AG10803 (cell line): ENCODE data around the gene TOGARAM2.

Source experiments
- DNase-seq: peaks from one replicate; pipeline ENCODE4 v3.0.0; 2010; ENCODE audit warnings: low read depth
- H3K4me3 ChIP-seq: 2 replicates; pipeline ENCODE4 v1.5.1; 2011; ENCODE audit warnings: mild to moderate bottlenecking, low read length, control low read depth
- TF ChIP-seq, protein P1 (sequence below): conservative IDR thresholded peaks from 2 replicates; pipeline ENCODE4 v1.5.1; 2011; ENCODE audit warnings: mild to moderate bottlenecking, low read length, control low read depth, inconsistent platforms

The TOGARAM2 gene

DNA sequence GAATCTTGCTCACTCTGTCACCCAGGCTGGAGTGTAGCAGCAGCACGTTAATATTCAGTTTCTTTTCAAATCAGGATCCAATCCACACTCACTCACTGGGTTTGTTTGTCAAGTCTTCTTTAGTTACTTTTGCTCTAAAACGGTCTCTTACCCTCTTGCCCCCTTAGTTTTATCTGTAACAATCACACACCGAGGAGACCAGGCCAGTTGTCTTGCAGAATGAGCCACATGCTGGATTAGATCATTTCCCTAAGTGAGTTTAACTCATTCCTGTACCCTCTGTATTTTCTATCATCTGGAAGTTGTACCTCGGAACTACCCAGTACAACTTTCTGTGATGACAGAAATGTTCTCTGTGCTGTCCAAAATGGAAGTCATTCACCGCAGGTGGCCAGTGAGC is 20.7 kb upstream of the TOGARAM2 start:
- TF ChIP-seq, protein P1, sequence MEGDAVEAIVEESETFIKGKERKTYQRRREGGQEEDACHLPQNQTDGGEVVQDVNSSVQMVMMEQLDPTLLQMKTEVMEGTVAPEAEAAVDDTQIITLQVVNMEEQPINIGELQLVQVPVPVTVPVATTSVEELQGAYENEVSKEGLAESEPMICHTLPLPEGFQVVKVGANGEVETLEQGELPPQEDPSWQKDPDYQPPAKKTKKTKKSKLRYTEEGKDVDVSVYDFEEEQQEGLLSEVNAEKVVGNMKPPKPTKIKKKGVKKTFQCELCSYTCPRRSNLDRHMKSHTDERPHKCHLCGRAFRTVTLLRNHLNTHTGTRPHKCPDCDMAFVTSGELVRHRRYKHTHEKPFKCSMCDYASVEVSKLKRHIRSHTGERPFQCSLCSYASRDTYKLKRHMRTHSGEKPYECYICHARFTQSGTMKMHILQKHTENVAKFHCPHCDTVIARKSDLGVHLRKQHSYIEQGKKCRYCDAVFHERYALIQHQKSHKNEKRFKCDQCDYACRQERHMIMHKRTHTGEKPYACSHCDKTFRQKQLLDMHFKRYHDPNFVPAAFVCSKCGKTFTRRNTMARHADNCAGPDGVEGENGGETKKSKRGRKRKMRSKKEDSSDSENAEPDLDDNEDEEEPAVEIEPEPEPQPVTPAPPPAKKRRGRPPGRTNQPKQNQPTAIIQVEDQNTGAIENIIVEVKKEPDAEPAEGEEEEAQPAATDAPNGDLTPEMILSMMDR, result no peak
- H3K4me3 ChIP-seq, result no peak overlapping the region
- DNase-seq, result no peak

DNA sequence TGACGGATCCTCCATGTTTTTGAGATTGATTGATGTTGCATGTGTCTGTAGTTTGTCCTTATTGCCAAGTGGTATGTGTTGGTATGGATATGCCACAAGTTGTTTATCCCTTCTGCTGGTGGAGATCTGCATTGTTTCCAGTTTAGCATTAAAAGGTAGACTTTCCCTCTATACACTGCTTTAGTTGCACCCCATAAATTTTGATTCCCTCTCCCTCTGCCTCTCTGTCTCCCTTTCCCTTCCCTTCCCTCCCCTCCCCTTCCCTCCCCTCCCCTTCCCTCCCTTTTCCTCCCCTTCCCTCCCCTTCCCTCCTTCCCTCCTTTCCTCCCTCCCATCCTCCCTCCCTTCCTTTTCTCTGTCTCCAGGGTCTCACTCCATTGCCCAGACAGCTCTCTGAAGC is 18.6 kb upstream of the TOGARAM2 start:
- TF ChIP-seq, protein P1, result no peak
- no peak overlapping the region for H3K4me3 ChIP-seq
- DNase-seq, result no peak

DNA sequence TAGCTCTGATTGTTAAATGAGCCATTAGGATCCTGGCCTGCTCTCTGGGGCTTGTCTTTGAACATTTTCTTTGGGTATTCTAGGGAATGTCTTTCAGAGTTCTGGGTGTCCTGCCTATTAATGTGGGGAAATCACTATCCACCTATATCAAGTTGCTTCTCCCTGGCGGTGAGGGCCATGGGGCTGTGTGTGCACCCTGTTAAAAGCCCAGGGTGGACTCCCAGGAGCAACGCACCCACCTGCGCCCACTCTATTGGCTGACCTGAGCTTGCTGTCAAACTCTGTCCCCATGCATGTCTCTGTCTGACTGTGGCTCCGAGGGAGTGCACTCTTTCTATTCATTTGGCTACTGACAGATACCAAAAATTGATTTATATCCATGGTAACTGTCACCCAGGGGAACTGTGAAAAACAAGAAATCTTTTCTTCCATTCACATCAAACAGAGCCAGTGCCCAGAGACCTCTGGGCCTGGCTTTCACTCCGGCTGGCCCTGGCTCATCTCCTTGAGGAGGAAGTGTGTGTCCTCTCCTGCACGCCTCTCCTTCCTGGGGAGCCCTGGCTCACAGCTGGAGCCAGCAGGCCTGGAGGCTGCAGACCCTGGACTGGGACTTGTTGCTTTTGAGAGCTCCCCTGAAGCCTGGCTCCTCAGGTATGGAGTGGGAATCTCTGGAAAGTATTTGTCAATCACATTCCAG is 10.5 kb upstream of the TOGARAM2 start:
- no peak overlapping the region for H3K4me3 ChIP-seq
- TF ChIP-seq, protein P1, result no peak
- no peak for DNase-seq

DNA sequence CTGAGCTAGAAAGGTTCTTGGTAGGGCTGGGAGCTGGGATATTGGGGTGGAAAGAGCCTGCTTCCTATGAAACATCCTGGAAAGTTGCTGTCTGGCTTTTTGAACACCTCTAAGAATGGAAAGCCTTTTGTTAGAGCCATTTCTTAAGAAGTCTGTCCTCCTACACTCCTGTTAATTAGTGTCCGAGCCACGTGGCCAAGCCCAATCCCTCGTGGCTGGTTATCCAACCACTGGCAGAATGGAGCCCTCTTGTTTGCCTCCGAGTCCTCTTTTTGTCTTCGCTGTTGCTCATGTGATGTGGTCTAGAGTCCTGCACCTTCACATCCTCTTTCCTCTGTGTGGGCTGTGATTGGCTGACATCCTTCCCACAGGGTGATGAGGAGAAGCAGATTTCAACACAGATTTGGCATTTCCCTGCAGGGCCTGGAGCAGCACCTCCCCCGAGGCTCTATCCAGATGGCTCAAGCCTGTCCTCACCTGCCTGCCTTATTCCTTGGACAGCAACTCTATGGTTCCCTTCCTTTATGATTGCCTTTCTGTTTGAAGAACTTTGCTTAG is 8.2 kb upstream of the TOGARAM2 start:
- TF ChIP-seq, protein P1, result no peak
- no peak for DNase-seq
- no peak overlapping the region for H3K4me3 ChIP-seq

DNA sequence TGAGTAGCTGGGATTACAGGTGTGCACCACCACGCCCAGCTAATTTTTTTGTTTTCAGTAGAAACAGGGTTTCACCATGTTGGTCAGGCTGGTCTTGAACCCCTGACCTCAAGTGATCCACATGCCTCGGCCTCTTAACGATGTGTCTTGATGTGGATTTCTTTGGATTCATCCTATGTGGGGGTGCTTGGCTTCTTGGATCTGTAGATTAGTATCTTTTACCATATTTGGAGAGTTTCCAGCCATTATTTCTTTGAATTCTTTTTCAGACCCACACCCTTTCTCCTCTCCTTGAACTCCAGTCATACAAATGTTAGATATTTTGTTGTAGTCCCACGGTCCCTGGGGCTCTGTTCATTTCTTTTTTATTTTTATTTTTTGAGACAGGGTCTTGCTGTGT is 6.8 kb upstream of the TOGARAM2 start:
- no peak for DNase-seq
- TF ChIP-seq, protein P1, result no peak
- H3K4me3 ChIP-seq, result no peak overlapping the region

DNA sequence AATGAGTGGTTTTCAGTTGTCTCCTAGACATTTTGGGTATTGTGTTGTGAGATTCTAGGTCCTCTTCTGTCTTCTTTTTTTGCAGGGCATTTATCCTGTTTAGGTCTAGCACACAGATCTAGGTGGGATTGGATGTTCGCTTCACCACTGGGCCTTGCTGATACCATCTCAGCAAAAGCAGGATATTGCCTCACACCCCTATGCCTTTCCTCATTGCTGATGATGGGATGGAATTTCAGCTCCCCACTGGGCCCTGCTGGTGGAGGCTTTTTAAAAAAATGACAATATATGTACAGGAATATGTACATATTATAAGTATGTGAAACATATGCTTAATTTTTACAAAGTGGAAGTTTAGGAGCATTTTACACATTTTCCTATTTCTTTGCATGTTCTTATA is 5.4 kb upstream of the TOGARAM2 start:
- TF ChIP-seq, protein P1, result no peak
- DNase-seq, result no peak
- H3K4me3 ChIP-seq, result no peak overlapping the region

DNA sequence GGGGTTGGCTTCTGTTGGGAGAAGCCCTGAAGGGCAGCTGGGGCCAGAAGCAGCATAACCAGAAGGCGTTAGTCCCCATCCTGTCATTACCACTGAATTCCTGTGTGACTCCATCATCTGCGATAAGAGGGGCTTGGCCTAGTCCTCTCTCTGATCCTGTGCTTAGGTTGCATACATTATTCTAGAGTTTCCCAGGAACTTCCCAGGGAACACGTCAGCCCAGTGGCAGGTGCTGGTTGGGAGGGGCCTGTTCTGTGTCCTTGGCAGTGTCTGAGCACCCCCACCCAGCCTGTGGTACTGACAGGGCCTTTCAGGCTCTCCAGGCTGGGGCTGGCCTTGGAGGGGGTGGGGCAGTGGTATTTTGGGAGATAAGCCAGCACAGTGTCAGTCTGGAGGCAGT is 4.5 kb upstream of the TOGARAM2 start:
- TF ChIP-seq, protein P1, result no peak
- no peak overlapping the region for H3K4me3 ChIP-seq
- peak; percentile 18 for DNase-seq
